ENCODE measurements around the gene GPR152. TPM values are rescaled to one million over a fixed set of nuclear protein-coding genes. Genes with fewer than 3 reads are reported as not detected.

Gene GPR152
- total RNA-seq: not detected

GRCh38 chr11:67452141-67452952, at the start of gene GPR152:
TSS of gene GPR152 (minus strand) at chr11:67452729. CDS start at chr11:67452724, 5 bp downstream.
- Histone ChIP-seq H3K27ac (peak within 1 kb of the TSS in 3 of 4 donors; percentile 64 to 79 (median 74)), H3K4me1 (peaks cover 0 to 7% (median 5%) of the 10 kb centered on the region in 4 donors)
- peak; percentile 42 to 56 for ATAC-seq (ENCODE audit: low FRiP score in 2 of 2)

GRCh38 chr11:67501854-67502253, 49.3 kb upstream of the GPR152 start:
- no peak overlapping the region for H3K4me3 ChIP-seq
- no peak overlapping the region for H3K27ac ChIP-seq
- DNase-seq (no peak), ATAC-seq (ENCODE audit: low FRiP score in 2 of 2) (no peak)
- TF ChIP-seq CTCF (IDR thresholded peaks at IDR 0.05) (no peak), POLR2AphosphoS5 (IDR thresholded peaks at IDR 0.05) (no peak)
- H3K27me3 ChIP-seq: no peaks in the 10 kb centered on the region
- H3K4me1 ChIP-seq: peaks cover 22 to 37% (median 31%) of the 10 kb centered on the region in 4 donors
- no peaks in the 10 kb centered on the region for H3K9me3 ChIP-seq
- peaks cover 0 to 38% (median 25%) of the 10 kb centered on the region in 4 donors for H3K36me3 ChIP-seq
- WGBS, 2 donors: 98 to 100% methylated on average over 2 to 18 of the region's 18 CpGs

More at GRCh38 chr11:67452141-67452952, at the start of gene GPR152:
- TF ChIP-seq POLR2AphosphoS5 (IDR thresholded peaks at IDR 0.05) (peak in 1 of 2 donors; percentile 12), CTCF (IDR thresholded peaks at IDR 0.05) (peak in 3 of 6 experiments; percentile 36 to 54 (median 37)), EP300 (IDR thresholded peaks at IDR 0.05) (no peak), POLR2A (IDR thresholded peaks at IDR 0.05) (no peak)
- Histone ChIP-seq H3K4me3 (peak within 1 kb of the TSS in 3 of 4 donors; percentile 18 to 42 (median 25)), H3K9me3 (no peaks in the 10 kb centered on the region), H3K36me3 (no peaks in the 10 kb centered on the region), H3K27me3 (no peaks in the 10 kb centered on the region)
- 78% methylated on average over 23 to 32 of the region's 33 CpGs for WGBS, 2 donors
- peak in 1 of 2 donors; percentile 88 for DNase-seq

- DNase-seq (no peak), ATAC-seq (ENCODE audit: low FRiP score in 2 of 2) (no peak)
- Histone ChIP-seq H3K4me1 (peaks cover 14 to 30% (median 23%) of the 10 kb centered on the region in 4 donors), H3K36me3 (peaks cover 0 to 43% (median 25%) of the 10 kb centered on the region in 4 donors), H3K9me3 (no peaks in the 10 kb centered on the region), H3K4me3 (no peak overlapping the region), H3K27me3 (no peaks in the 10 kb centered on the region), H3K27ac (no peak overlapping the region)
- 84 to 93% methylated on average over 8 to 9 of the region's 9 CpGs for WGBS, 2 donors
- TF ChIP-seq POLR2A (IDR thresholded peaks at IDR 0.05) (no peak), EP300 (IDR thresholded peaks at IDR 0.05) (no peak), CTCF (IDR thresholded peaks at IDR 0.05) (no peak), POLR2AphosphoS5 (IDR thresholded peaks at IDR 0.05) (no peak)
Measured at GRCh38 chr11:67500831-67501715, 48.5 kb upstream of the GPR152 start.

GRCh38 chr11:67500484-67500821, 47.9 kb upstream of the GPR152 start:
- H3K27ac ChIP-seq: no peak overlapping the region
- H3K9me3 ChIP-seq: no peaks in the 10 kb centered on the region
- no peak for DNase-seq
- H3K4me1 ChIP-seq: peaks cover 8 to 23% (median 17%) of the 10 kb centered on the region in 4 donors
- H3K36me3 ChIP-seq: peaks cover 0 to 49% (median 27%) of the 10 kb centered on the region in 4 donors
- TF ChIP-seq CTCF (IDR thresholded peaks at IDR 0.05) (no peak), EP300 (IDR thresholded peaks at IDR 0.05) (no peak), POLR2AphosphoS5 (IDR thresholded peaks at IDR 0.05) (no peak), POLR2A (IDR thresholded peaks at IDR 0.05) (no peak)
- no peak for ATAC-seq (ENCODE audit: low FRiP score in 2 of 2)
- 64 to 76% methylated on average over 1 of the region's 1 CpG for WGBS, 2 donors
- no peaks in the 10 kb centered on the region for H3K27me3 ChIP-seq
- no peak overlapping the region for H3K4me3 ChIP-seq
